ENCODE results near the gene RFT1.

RFT1 gene

DNA sequence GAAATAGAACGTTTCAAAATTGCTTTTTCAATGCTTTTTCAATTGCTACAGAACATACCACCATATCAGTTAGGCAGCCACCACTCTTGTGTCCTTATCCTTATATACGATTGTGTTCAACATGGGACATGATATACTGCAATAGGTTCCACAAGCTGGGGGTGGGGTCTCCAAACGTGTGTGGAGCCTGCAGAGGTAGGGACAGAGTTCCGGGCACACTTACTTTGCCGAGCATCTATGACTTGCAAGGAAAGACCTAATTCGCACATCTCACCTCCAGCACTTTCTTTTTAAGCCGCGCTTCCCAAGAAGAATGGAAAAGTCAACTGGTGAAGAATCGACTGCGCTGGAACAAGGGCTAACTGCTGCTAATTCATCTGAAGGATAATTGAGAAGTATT lies 44.8 kb downstream of the RFT1 start:
- intact Hi-C loops (cut with DNase I; ENCODE audit: low total_unique reads) = no loop called here
- Histone ChIP-seq H3K36me3 (peaks cover 3 to 33% (median 25%) of the 10 kb centered on the region in 3 donors), H3K4me1 (peaks cover 0 to 8% (median 4%) of the 10 kb centered on the region in 4 donors), H3K9me3 (no peaks in the 10 kb centered on the region), H3K4me3 (no peak overlapping the region), H3K27ac (no peak overlapping the region), H3K27me3 (no peaks in the 10 kb centered on the region)
- peak in 1 of 2 donors; percentile 28 for DNase-seq
- TF ChIP-seq, protein P1, sequence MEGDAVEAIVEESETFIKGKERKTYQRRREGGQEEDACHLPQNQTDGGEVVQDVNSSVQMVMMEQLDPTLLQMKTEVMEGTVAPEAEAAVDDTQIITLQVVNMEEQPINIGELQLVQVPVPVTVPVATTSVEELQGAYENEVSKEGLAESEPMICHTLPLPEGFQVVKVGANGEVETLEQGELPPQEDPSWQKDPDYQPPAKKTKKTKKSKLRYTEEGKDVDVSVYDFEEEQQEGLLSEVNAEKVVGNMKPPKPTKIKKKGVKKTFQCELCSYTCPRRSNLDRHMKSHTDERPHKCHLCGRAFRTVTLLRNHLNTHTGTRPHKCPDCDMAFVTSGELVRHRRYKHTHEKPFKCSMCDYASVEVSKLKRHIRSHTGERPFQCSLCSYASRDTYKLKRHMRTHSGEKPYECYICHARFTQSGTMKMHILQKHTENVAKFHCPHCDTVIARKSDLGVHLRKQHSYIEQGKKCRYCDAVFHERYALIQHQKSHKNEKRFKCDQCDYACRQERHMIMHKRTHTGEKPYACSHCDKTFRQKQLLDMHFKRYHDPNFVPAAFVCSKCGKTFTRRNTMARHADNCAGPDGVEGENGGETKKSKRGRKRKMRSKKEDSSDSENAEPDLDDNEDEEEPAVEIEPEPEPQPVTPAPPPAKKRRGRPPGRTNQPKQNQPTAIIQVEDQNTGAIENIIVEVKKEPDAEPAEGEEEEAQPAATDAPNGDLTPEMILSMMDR (IDR thresholded peaks at IDR 0.05) = no peak

DNA sequence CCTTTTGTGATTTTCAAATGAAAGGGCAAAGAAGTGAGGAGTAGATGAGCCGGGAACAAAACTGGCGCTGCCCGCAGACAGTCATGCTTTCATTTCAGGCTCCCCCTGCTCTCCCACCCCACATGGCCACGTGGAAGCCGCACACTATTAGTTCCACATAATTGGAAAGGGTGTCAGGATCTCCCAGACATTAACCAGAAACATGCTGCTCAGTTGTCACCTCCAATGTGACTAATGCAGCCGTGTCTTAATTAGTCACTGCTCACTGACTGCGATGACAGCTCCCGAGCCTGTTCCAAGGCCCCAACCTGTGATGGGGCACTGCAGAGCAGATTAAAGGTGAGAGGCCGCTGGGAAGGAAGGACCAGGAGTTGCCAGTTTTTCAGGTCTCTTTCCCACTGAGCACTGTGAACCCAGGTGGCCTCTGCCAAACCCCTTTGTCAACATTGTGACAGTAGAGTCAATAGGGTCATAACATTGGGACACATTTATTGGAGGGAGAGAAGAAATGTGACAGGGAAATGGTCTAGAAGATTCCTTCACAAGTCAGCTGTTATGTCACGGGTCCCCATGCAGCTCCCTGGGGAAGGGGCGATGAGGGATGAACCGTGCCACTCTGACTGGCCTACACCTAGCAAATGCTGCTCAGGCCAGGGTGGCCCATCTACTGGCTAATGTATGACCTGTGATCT lies 45.8 kb downstream of the RFT1 start:
- H3K4me1 ChIP-seq = peaks cover 0 to 8% (median 2%) of the 10 kb centered on the region in 4 donors
- no peaks in the 10 kb centered on the region for H3K9me3 ChIP-seq
- H3K27ac ChIP-seq = no peak overlapping the region
- no peaks in the 10 kb centered on the region for H3K27me3 ChIP-seq
- H3K36me3 ChIP-seq = peaks cover 0 to 23% (median 15%) of the 10 kb centered on the region in 3 donors
- intact Hi-C loops (cut with DNase I; ENCODE audit: low total_unique reads) = no loop called here
- H3K4me3 ChIP-seq = no peak overlapping the region
- peak in 1 of 2 donors; percentile 29 for DNase-seq
- TF ChIP-seq, protein P1 (IDR thresholded peaks at IDR 0.05) = no peak

DNA sequence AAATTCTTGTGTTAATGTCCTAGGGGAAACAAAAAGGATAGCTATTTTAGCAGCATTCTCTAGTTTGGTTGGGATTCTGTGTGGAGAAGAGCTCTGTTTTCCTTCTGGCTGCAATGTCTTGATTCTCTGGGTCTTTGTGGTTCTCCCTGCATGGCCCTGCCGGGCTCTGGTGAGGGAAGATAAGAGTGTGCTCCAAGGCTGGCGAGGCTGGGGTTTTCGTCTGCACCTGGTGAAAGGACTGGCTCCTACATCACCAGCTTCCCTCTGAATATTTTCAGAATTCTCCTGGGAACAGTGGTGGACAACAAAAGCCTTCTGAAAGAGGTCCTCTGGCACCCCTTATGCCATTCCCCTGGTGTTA lies 46.3 kb downstream of the RFT1 start:
- Histone ChIP-seq H3K9me3 (no peaks in the 10 kb centered on the region), H3K36me3 (peaks cover 0 to 25% (median 11%) of the 10 kb centered on the region in 3 donors), H3K27me3 (no peaks in the 10 kb centered on the region), H3K4me1 (peaks cover 0 to 8% (median 2%) of the 10 kb centered on the region in 4 donors), H3K4me3 (no peak overlapping the region), H3K27ac (no peak overlapping the region)
- no peak for DNase-seq
- intact Hi-C loops (cut with DNase I; ENCODE audit: low total_unique reads) = no loop called here
- TF ChIP-seq, protein P1 (IDR thresholded peaks at IDR 0.05) = no peak

DNA sequence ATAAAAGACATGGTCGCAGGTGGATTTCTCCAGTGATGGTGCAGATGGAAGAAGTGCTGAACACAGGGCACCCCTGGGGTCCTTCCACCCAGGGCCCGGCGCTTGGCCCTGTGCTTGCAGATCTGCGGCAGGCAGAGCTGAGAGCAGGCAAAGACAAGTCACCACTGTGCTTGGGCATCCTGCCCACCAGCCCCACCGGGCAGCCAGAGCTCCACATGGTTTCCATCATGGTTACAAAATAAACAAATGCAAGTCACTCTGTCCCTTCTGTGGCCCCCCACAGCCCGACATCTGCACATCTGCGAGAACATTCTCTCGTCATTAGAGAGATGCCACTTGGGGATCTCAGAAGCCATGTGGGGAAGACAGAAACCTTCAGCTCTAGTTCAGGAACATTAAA lies 46.7 kb downstream of the RFT1 start:
- no peak overlapping the region for H3K27ac ChIP-seq
- DNase-seq = no peak
- H3K36me3 ChIP-seq = peaks cover 0 to 26% (median 9%) of the 10 kb centered on the region in 3 donors
- no peak overlapping the region for H3K4me3 ChIP-seq
- intact Hi-C loops (cut with DNase I; ENCODE audit: low total_unique reads) = no loop called here
- H3K27me3 ChIP-seq = no peaks in the 10 kb centered on the region
- no peaks in the 10 kb centered on the region for H3K9me3 ChIP-seq
- H3K4me1 ChIP-seq = peaks cover 0 to 8% (median 2%) of the 10 kb centered on the region in 4 donors
- TF ChIP-seq, protein P1 (IDR thresholded peaks at IDR 0.05) = no peak

DNA sequence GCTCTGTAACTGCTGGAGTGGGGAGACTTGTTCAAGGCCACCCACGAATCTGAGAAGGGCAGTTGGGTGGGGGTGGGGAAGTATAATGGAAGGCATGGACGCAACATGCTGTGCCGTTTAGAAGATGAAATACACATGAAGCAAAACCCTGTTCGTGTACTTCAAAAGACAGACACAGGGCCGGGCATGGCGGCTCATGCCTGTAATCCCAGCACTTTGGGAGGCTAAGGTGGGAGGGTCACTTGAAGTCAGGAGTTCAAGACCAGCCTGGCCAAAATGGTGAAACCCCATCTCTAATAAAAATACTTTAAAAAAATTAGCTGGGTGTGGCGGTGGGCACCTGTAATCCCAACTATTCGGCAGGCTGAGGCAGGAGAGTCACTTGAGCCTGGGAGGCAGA lies 47.5 kb downstream of the RFT1 start:
- no peak overlapping the region for H3K4me3 ChIP-seq
- intact Hi-C loops (cut with DNase I; ENCODE audit: low total_unique reads) = no loop called here
- peaks cover 0 to 30% (median 12%) of the 10 kb centered on the region in 3 donors for H3K36me3 ChIP-seq
- peaks cover 0 to 8% (median 2%) of the 10 kb centered on the region in 4 donors for H3K4me1 ChIP-seq
- no peak overlapping the region for H3K27ac ChIP-seq
- TF ChIP-seq, protein P1 (IDR thresholded peaks at IDR 0.05) = no peak
- no peaks in the 10 kb centered on the region for H3K27me3 ChIP-seq
- no peaks in the 10 kb centered on the region for H3K9me3 ChIP-seq
- DNase-seq = no peak
